Upper lobe of left lung (tissue), 6 donors: ENCODE results near the gene C16orf54. TPM values are rescaled to one million over a fixed set of nuclear protein-coding genes. Genes with fewer than 3 reads are reported as not detected.
"Not testable (repeated sequence)": the region's sequence is repeated elsewhere in the genome, so short reads cannot be mapped to it uniquely, and the experiment has no call there.

ENCODE experiments used
- ATAC-seq, 2 donors: fragments of 200-7000 bp; cut with Tn5 transposase; one replicate each; pipeline ENCODE4 v1.9.1; 2022; ENCODE audit warnings: mild to moderate bottlenecking in 2 of 2, moderate library complexity in 2 of 2; ENCODE audit not compliant: low FRiP score in 2 of 2
- DNase-seq, 2 donors: peaks; one replicate each; pipeline ENCODE4 v3.0.0-alpha.2; 2019 to 2020
- H3K27ac ChIP-seq, 4 donors: fragments of 200-600 bp; sonication (generic); one replicate each; pipeline ENCODE4 v1.5.1; 2016 to 2019
- H3K27me3 ChIP-seq, 4 donors: fragments of 200-600 bp; sonication (generic); one replicate each; pipeline ENCODE4 v1.5.1; 2017 to 2019
- H3K36me3 ChIP-seq, 4 donors: fragments of 200-600 bp; sonication (generic); one replicate each; pipeline ENCODE4 v1.5.1; 2016 to 2019
- H3K4me1 ChIP-seq, 4 donors: fragments of 200-600 bp; sonication (generic); one replicate each; pipeline ENCODE4 v1.5.1; 2018 to 2019
- H3K4me3 ChIP-seq, 4 donors: fragments of 200-600 bp; sonication (generic); one replicate each; pipeline ENCODE4 v1.5.1; 2017 to 2019; ENCODE audit warnings: mild to moderate bottlenecking in 2 of 4, moderate library complexity in 1 of 4
- H3K9me3 ChIP-seq, 4 donors: fragments of 200-600 bp; sonication (generic); one replicate each; pipeline ENCODE4 v1.5.1; 2018 to 2019
- CTCF ChIP-seq, 6 experiments: fragments of 450-650 bp in 4 of 6; fragments of 200-600 bp in 2 of 6; sonication (generic) in 2 of 6; IDR thresholded peaks; one replicate each; pipeline ENCODE4 v1.5.1; 2016 to 2019; ENCODE audit warnings: antibody characterized with exemption in 6 of 6
- EP300 ChIP-seq, 4 donors: sonication (generic); formaldehyde crosslinking; IDR thresholded peaks; one replicate each; pipeline ENCODE4 v1.5.1; 2017; ENCODE audit warnings: antibody characterized with exemption in 4 of 4, control low read depth in 2 of 4
- POLR2A ChIP-seq, 4 donors: fragments of 450-650 bp; IDR thresholded peaks; one replicate each; pipeline ENCODE4 v1.5.1; 2016 to 2017; ENCODE audit warnings: antibody characterized with exemption in 4 of 4, mild to moderate bottlenecking in 2 of 4
- POLR2AphosphoS5 ChIP-seq, 2 donors: sonication (generic); formaldehyde crosslinking; IDR thresholded peaks; one replicate each; pipeline ENCODE4 v1.5.1; 2017; ENCODE audit warnings: antibody characterized with exemption in 2 of 2
- WGBS, 2 donors: methylation state at CpG; one replicate each; pipeline ENCODE4 v1.1.5; 2017 to 2018; 5-methylcytosine and 5-hydroxymethylcytosine counted together
- total RNA-seq, 6 donors: library from RNA; depleted of rRNA in 4 of 6; stranded (reverse); fragments of >200 nt in 4 of 6; gene quantifications; one replicate each; pipeline versions ENCODE4 v1.1.0 to v1.2.1, GENCODE V29; 2016 to 2021
- donor health status: DM: no; HTN: no; CAD: no; lungs with moderate emphysema.
- donor health status: DM: no; HTN: yes; CAD: no; lungs with severe emphysema.

C16orf54 gene
- total RNA-seq, 6 donors from 2014 or later = 2.4 to 17.3 (median 7.5) TPM

DNA sequence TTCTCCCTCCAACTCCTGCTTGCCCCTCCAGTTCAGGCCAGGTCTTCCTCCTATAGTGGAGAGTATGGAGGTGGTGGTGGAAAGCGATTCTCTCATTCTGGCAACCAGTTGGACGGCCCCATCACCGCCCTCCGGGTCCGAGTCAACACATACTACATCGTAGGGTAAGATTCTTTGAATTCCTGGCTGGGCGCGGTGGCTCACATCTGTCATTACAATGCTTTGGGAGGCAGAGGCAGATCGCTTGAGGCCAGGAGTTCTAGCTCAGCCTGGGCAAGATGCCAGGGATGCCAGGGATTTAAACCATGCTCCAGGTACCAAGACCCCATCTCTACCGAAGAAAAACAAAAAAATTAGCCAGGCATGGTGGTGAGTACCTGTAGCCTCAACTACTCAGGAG, 33.7 kb upstream of the C16orf54 start:
- Histone ChIP-seq H3K9me3 (no peaks in the 10 kb centered on the region), H3K4me3 (no peak overlapping the region), H3K27ac (no peak overlapping the region), H3K36me3 (no peaks in the 10 kb centered on the region), H3K27me3 (no peaks in the 10 kb centered on the region), H3K4me1 (peaks cover 0 to under 1% (median 0%) of the 10 kb centered on the region in 4 donors)
- WGBS, 2 donors = 59 to 71% methylated on average over 10 of the region's 10 CpGs
- no peak for ATAC-seq
- no peak for DNase-seq
- TF ChIP-seq POLR2A (IDR thresholded peaks at IDR 0.05) = no peak
- TF ChIP-seq EP300 (IDR thresholded peaks at IDR 0.05) = no peak
- no peak for TF ChIP-seq CTCF (IDR thresholded peaks at IDR 0.05)
- TF ChIP-seq POLR2AphosphoS5 (IDR thresholded peaks at IDR 0.05) = no peak

- H3K4me1 ChIP-seq = no peaks in the 10 kb centered on the region
- H3K9me3 ChIP-seq = no peaks in the 10 kb centered on the region
- no peak within 1 kb of the TSS for H3K4me3 ChIP-seq
- TF ChIP-seq POLR2AphosphoS5 (IDR thresholded peaks at IDR 0.05) (no peak), POLR2A (IDR thresholded peaks at IDR 0.05) (no peak), CTCF (IDR thresholded peaks at IDR 0.05) (no peak), EP300 (IDR thresholded peaks at IDR 0.05) (no peak)
- ATAC-seq (no peak), DNase-seq (no peak)
- H3K27me3 ChIP-seq = no peaks in the 10 kb centered on the region
- H3K36me3 ChIP-seq = no peaks in the 10 kb centered on the region
- H3K27ac ChIP-seq = no peak within 1 kb of the TSS
- 80 to 90% methylated on average over 9 to 10 of the region's 10 CpGs for WGBS, 2 donors
These were observed 32.0 kb upstream of the C16orf54 start, which contains the start of gene ZG16 for GRCh38 chr16:29777576-29778350. TSS of gene ZG16 (plus strand) at chr16:29778256. CDS start at chr16:29779267, 1,011 bp downstream.

DNA sequence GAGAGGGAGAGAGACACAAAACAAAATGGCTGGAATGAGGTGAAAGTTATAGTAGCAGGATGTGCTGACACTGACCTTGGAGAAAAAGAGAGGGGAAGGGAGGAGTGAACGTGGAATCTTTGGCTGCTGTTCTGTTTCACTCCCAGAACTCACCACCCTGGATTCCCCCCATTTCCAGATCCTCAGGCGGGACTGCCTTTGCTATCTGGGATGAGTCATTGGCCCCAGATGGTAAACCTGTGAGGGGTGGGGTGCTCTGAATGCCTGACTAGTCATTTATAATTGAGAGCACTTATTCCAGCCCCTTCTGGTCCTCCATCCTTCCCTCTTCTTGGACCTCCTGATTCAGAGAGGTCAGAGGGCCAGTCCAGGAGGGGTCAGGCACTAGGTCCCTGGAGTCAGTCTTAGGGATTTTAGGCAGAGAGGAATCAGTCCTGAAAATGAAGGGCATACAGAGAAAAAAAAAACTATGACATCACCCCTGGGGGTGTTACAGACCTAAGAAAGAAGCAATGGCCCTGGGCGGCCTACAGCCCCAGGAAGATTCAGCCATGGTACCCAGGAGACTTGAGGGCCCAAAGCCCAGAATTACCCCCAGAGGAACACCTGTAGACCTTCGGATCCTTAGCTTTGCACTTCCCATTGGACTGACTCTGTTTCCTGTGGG, 30.1 kb upstream of the C16orf54 start:
- no peaks in the 10 kb centered on the region for H3K36me3 ChIP-seq
- 69 to 72% methylated on average over 4 of the region's 4 CpGs for WGBS, 2 donors
- DNase-seq = no peak
- H3K4me1 ChIP-seq = no peaks in the 10 kb centered on the region
- TF ChIP-seq POLR2A (IDR thresholded peaks at IDR 0.05) (no peak), POLR2AphosphoS5 (IDR thresholded peaks at IDR 0.05) (no peak), EP300 (IDR thresholded peaks at IDR 0.05) (no peak), CTCF (IDR thresholded peaks at IDR 0.05) (no peak)
- no peaks in the 10 kb centered on the region for H3K27me3 ChIP-seq
- H3K4me3 ChIP-seq = no peak overlapping the region
- peak in 1 of 2 donors; percentile 48 for ATAC-seq
- H3K9me3 ChIP-seq = no peaks in the 10 kb centered on the region
- no peak overlapping the region for H3K27ac ChIP-seq

- Histone ChIP-seq H3K4me1 (no peaks in the 10 kb centered on the region), H3K27me3 (no peaks in the 10 kb centered on the region), H3K27ac (no peak overlapping the region), H3K4me3 (no peak overlapping the region), H3K9me3 (no peaks in the 10 kb centered on the region), H3K36me3 (no peaks in the 10 kb centered on the region)
- DNase-seq (no peak), ATAC-seq (no peak)
- no peak for TF ChIP-seq POLR2AphosphoS5 (IDR thresholded peaks at IDR 0.05)
- no peak for TF ChIP-seq EP300 (IDR thresholded peaks at IDR 0.05)
- no peak for TF ChIP-seq CTCF (IDR thresholded peaks at IDR 0.05)
- WGBS, 2 donors = 89 to 95% methylated on average over 5 of the region's 5 CpGs
These were observed 28.9 kb upstream of the C16orf54 start for GRCh38 chr16:29774730-29775129.

DNA sequence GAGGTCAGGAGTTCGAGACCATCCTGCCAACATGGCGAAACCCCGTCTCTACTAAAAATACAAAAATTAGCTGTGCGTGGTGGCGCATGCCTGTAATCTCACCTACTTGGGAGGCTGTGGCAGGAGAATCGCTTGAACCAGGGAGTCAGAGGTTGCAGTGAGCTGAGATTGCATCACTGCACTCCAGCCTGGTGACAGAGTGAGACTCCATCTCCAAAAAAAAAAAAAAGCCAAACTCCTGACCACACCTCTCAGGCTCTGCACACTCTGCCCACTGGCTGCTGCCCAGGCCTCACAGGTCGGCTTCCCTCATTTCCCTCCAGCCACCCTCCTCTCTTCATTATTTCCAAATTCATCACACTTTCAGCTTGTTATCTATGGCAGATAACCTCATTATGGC, 26.5 kb upstream of the C16orf54 start:
- not testable (repeated sequence) for H3K4me1 ChIP-seq, ATAC-seq, H3K4me3 ChIP-seq, H3K9me3 ChIP-seq, H3K27me3 ChIP-seq, H3K27ac ChIP-seq, H3K36me3 ChIP-seq
- DNase-seq = peak in 1 of 2 donors; percentile 34
- WGBS, 2 donors = 78 to 86% methylated on average over 7 of the region's 7 CpGs
